H1 (cell line): ENCODE results near the gene DYNLL1.

Source experiments
- EZH2 ChIP-seq: fragments of 200-600 bp; sonication (generic); IDR thresholded peaks from 2 replicates; pipeline ENCODE4 v1.7.1; 2012; ENCODE audit warnings: low read depth, mild to moderate bottlenecking, moderate library complexity, low read length, inconsistent platforms; ENCODE audit not compliant: severe bottlenecking
- POLR2A ChIP-seq, 2 experiments: IDR thresholded peaks; 1 replicate in 1 of 2; 2 replicates in 1 of 2; pipeline ENCODE4 v1.6.1; 2011; ENCODE audit warnings: low read depth in 2 of 2, low read length in 2 of 2, mild to moderate bottlenecking in 2 of 2; ENCODE audit errors: control extremely low read depth in 1 of 2
- RBBP5 ChIP-seq: IDR thresholded peaks from 2 replicates; pipeline ENCODE4 v1.7.1; 2012; ENCODE audit warnings: low read depth, mild to moderate bottlenecking, inconsistent platforms, low read length, moderate library complexity, borderline replicate concordance
- SP2 ChIP-seq: IDR thresholded peaks from 2 replicates; pipeline ENCODE4 v1.6.1; 2012; ENCODE audit warnings: mild to moderate bottlenecking, low read length, inconsistent platforms
- TAF1 ChIP-seq: IDR thresholded peaks from 2 replicates; pipeline ENCODE4 v1.6.1; 2011; ENCODE audit warnings: mild to moderate bottlenecking, low read depth, low read length
- TCF12 ChIP-seq: IDR thresholded peaks from 2 replicates; pipeline ENCODE4 v1.6.1; 2011; ENCODE audit warnings: low read depth, mild to moderate bottlenecking, low read length
- TF ChIP-seq, protein P1 (sequence below), 3 experiments: IDR thresholded peaks; 1 replicate in 2 of 3; 2 replicates in 1 of 3; pipeline versions ENCODE4 v1.5.1 to v1.6.1; 2011; ENCODE audit warnings: low read length in 3 of 3, mild to moderate bottlenecking in 3 of 3, inconsistent platforms in 2 of 3, low read depth in 1 of 3, moderate library complexity in 1 of 3; ENCODE audit not compliant: insufficient read depth in 1 of 3; ENCODE audit errors: control extremely low read depth in 1 of 3

DNA sequence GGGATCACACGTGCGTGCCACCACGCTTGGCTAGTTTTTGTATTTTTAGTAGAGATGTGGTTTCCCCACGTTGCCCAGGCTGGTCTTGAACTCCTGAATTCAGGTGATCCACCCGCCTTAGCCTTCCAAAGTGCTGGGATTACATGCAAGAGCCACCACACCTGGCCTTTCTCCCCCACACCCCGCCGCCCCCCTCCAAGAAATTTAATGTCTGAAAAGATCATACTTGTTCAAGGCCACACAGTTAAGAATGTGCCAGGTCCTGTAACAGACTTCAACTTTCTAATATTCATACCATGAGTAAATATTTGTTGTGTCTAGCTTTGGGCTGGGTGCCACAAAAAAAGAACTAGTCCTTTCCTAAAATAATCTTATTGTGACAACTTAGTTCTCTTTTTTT is 40.6 kb upstream of the DYNLL1 start:
- no peak for TF ChIP-seq TAF1
- no peak for TF ChIP-seq EZH2
- TF ChIP-seq, protein P1, sequence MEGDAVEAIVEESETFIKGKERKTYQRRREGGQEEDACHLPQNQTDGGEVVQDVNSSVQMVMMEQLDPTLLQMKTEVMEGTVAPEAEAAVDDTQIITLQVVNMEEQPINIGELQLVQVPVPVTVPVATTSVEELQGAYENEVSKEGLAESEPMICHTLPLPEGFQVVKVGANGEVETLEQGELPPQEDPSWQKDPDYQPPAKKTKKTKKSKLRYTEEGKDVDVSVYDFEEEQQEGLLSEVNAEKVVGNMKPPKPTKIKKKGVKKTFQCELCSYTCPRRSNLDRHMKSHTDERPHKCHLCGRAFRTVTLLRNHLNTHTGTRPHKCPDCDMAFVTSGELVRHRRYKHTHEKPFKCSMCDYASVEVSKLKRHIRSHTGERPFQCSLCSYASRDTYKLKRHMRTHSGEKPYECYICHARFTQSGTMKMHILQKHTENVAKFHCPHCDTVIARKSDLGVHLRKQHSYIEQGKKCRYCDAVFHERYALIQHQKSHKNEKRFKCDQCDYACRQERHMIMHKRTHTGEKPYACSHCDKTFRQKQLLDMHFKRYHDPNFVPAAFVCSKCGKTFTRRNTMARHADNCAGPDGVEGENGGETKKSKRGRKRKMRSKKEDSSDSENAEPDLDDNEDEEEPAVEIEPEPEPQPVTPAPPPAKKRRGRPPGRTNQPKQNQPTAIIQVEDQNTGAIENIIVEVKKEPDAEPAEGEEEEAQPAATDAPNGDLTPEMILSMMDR (IDR thresholded peaks at IDR 0.05; ENCODE audit: control extremely low read depth in 1 of 3, insufficient read depth in 1 of 3, low read depth in 1 of 3, low read length in 3 of 3), result no peak
- TF ChIP-seq TCF12, result no peak
- TF ChIP-seq RBBP5, result no peak
- no peak for TF ChIP-seq POLR2A (IDR thresholded peaks at IDR 0.05; ENCODE audit: control extremely low read depth in 1 of 2, low read depth in 2 of 2, low read length in 2 of 2)
- TF ChIP-seq SP2, result no peak
